OCI-LY7 (cell line): ENCODE measurements around the gene VNN1.

Experiments
- CTCF ChIP-seq: fragments of 200-600 bp; sonication (generic); conservative IDR thresholded peaks from 2 replicates; pipeline ENCODE4 v1.5.1; 2014; ENCODE audit warnings: mild to moderate bottlenecking, antibody characterized with exemption, low read length, moderate library complexity, mixed read lengths
- EZH2phosphoT487 ChIP-seq: fragments of 200-600 bp; sonication (generic); IDR thresholded peaks from 2 replicates; pipeline ENCODE4 v1.6.1; 2018; ENCODE audit warnings: low read depth, borderline replicate concordance, mild to moderate bottlenecking, mixed run types, antibody characterized with exemption, low read length, moderate library complexity, mixed read lengths

GRCh38 chr6:132708002-132708401, 5.9 kb downstream of the VNN1 start:
- TF ChIP-seq CTCF (no peak), EZH2phosphoT487 (no peak)
